ENCODE results near the gene VSIG4.

The VSIG4 gene

GRCh38 chrX:66008328-66008970 lies 31.4 kb downstream of the VSIG4 start:
- DNase-seq (ENCODE audit: low read depth): no peak

- no peak for DNase-seq (ENCODE audit: low read depth)
Measured at GRCh38 chrX:66007851-66008250, 32.0 kb downstream of the VSIG4 start.

GRCh38 chrX:66005830-66006449 lies 33.9 kb downstream of the VSIG4 start:
- no peak for DNase-seq (ENCODE audit: low read depth)

- no peak for DNase-seq (ENCODE audit: low read depth)
Measured at GRCh38 chrX:66004928-66005829, 34.7 kb downstream of the VSIG4 start.

- no peak for DNase-seq (ENCODE audit: low read depth)
Measured at GRCh38 chrX:66002824-66003680, 36.8 kb downstream of the VSIG4 start.

GRCh38 chrX:66001596-66001995 lies 38.3 kb downstream of the VSIG4 start:
- DNase-seq (ENCODE audit: low read depth): no peak

- DNase-seq (ENCODE audit: low read depth): no peak
Measured at GRCh38 chrX:66000628-66001272, 39.1 kb downstream of the VSIG4 start.

GRCh38 chrX:66000178-66000577 lies 39.7 kb downstream of the VSIG4 start:
- DNase-seq (ENCODE audit: low read depth): no peak

GRCh38 chrX:65999563-66000148 lies 40.2 kb downstream of the VSIG4 start:
- DNase-seq (ENCODE audit: low read depth): no peak

GRCh38 chrX:65999029-65999562 lies 40.8 kb downstream of the VSIG4 start:
- no peak for DNase-seq (ENCODE audit: low read depth)

GRCh38 chrX:65997978-65998717 lies 41.7 kb downstream of the VSIG4 start:
- no peak for DNase-seq (ENCODE audit: low read depth)

GRCh38 chrX:65994519-65995506 lies 45.1 kb downstream of the VSIG4 start:
- DNase-seq (ENCODE audit: low read depth): no peak

- DNase-seq (ENCODE audit: low read depth): no peak
Measured at GRCh38 chrX:65993915-65994460, 45.9 kb downstream of the VSIG4 start.

GRCh38 chrX:65993332-65993731 lies 46.5 kb downstream of the VSIG4 start:
- no peak for DNase-seq (ENCODE audit: low read depth)

- DNase-seq (ENCODE audit: low read depth): no peak
Measured at GRCh38 chrX:65990702-65991101, 49.2 kb downstream of the VSIG4 start.

GRCh38 chrX:65987811-65988210 lies 52.1 kb downstream of the VSIG4 start:
- no peak for DNase-seq (ENCODE audit: low read depth)

GRCh38 chrX:65985922-65986588 lies 53.8 kb downstream of the VSIG4 start:
- peak; percentile 3 for DNase-seq (ENCODE audit: low read depth)

GRCh38 chrX:65985211-65985610 lies 54.7 kb downstream of the VSIG4 start:
- no peak for DNase-seq (ENCODE audit: low read depth)

Measured in GM04503 (cell line).